ENCODE measurements around the gene PPP1R13B. TPM values are rescaled to one million over a fixed set of nuclear protein-coding genes. Genes with fewer than 3 reads are reported as not detected.
A peak's percentile ranks its signal among the peaks of the same experiment; 100 is the strongest.

Gene PPP1R13B
- total RNA-seq, 6 experiments from 2014 or later: 5.1 to 6.2 (median 5.5) TPM

DNA sequence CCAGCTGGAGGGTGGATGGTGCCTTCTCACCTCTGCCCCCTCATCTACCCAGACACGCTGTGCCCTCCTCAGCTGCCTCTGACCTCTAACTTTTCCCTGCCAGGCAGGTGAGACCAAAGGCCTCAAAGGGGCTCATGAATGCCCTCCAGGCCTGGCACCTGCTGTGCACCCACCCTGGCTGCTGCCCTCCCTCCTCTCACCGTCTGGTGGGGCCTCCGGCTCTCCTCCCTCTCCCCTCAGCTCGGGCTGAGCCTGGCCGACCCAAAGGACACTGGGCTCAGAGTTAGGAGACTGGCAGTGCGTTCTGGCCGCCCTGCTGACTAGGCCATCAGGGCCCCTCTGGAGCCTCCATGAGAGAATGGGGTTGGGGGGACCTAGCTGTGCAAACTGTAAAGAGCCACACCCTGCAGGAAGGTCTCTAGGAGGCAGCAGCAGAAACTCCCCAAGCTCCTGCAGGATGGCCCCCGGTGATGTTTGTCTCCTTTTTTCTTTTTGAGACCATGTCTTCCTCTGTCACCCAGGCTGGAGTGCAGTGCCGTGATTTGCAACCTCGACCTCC, 40.3 kb upstream of the PPP1R13B start:
- Mint-ChIP-seq H3K27me3 (ENCODE audit: insufficient read depth) (peaks cover 20% of the 10 kb centered on the region), H3K9me3 (no peaks in the 10 kb centered on the region)
- no peak for DNase-seq

DNA sequence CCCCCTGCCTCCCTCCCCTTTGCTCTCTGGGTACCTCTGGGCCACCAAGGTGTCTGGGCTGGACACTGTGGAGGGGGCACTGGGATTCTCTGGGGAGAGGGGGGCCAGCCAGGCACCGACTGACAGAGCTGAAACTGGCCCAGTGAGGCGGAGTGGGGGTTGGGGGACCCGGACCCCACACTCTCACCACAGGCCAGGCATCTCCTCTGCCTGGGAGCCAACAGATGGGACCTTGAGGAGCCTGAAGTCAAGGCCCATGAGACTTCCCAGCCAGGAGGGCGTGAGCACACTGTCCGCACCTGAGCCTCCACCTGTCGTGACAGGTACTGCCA, 39.8 kb upstream of the PPP1R13B start:
- TF ChIP-seq, protein P1, sequence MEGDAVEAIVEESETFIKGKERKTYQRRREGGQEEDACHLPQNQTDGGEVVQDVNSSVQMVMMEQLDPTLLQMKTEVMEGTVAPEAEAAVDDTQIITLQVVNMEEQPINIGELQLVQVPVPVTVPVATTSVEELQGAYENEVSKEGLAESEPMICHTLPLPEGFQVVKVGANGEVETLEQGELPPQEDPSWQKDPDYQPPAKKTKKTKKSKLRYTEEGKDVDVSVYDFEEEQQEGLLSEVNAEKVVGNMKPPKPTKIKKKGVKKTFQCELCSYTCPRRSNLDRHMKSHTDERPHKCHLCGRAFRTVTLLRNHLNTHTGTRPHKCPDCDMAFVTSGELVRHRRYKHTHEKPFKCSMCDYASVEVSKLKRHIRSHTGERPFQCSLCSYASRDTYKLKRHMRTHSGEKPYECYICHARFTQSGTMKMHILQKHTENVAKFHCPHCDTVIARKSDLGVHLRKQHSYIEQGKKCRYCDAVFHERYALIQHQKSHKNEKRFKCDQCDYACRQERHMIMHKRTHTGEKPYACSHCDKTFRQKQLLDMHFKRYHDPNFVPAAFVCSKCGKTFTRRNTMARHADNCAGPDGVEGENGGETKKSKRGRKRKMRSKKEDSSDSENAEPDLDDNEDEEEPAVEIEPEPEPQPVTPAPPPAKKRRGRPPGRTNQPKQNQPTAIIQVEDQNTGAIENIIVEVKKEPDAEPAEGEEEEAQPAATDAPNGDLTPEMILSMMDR (IDR thresholded peaks at IDR 0.05): no peak
- Mint-ChIP-seq H3K4me1 (ENCODE audit: low read depth) (no peaks in the 10 kb centered on the region), H3K27ac (no peak overlapping the region), H3K9me3 (no peaks in the 10 kb centered on the region), H3K27me3 (ENCODE audit: insufficient read depth) (peaks cover 23% of the 10 kb centered on the region), H3K4me3 (no peak overlapping the region), H3K36me3 (ENCODE audit: low read depth) (no peaks in the 10 kb centered on the region)
- no peak for DNase-seq

More for the DNA sequence above, 40.3 kb upstream of the PPP1R13B start:
- Mint-ChIP-seq H3K27ac (no peak overlapping the region), H3K36me3 (ENCODE audit: low read depth) (no peaks in the 10 kb centered on the region), H3K4me3 (no peak overlapping the region), H3K4me1 (ENCODE audit: low read depth) (no peaks in the 10 kb centered on the region)
- TF ChIP-seq, protein P1 (IDR thresholded peaks at IDR 0.05): no peak

DNA sequence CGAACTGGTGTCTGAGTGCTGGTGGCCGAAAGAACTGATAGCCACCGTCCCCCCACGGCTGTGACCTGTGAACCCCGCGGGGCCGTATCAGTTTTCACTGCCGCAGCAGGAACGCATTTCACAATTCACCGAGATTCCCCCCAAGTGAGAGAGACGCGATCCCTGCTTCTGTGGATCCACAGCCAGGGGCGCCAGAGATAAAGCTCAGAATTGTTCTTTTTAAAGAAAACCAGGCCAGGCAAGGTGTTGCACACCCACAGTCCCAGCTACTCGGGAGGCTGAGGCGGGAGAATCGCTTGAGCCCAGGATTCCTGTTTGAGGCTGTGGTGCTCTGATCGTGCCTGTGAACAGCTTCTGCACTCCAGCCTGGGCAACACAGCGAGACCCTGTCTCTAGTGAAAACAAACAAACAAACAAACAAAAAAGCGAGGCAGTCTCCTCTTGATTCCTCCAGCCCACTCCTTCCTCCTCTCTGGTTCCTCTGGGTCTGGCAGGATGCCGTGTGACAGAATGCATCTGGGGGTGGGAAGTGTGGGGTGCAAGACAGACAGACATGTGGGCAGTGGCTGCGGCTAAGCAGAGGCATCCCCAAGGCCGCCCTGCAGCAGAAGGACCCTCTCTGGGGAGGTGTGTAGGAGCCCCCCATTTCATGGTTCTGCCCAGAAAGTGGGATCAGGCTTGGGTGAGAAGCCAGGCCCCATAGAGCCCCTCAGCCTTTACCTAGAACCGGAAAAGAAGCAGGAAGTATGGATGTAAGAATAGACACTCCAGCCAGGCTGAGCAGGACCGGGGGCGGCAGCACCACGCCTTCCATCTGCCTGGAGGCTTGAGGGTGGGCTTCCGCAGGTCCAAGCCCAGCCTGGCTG, 39.2 kb upstream of the PPP1R13B start:
- DNase-seq: no peak
- no peaks in the 10 kb centered on the region for H3K36me3 Mint-ChIP-seq (ENCODE audit: low read depth)
- H3K4me3 Mint-ChIP-seq: no peak overlapping the region
- TF ChIP-seq, protein P1 (IDR thresholded peaks at IDR 0.05): peak; percentile 31; the same call in 1 of the 2 replicates
- no peak overlapping the region for H3K27ac Mint-ChIP-seq
- H3K4me1 Mint-ChIP-seq (ENCODE audit: low read depth): no peaks in the 10 kb centered on the region
- H3K27me3 Mint-ChIP-seq (ENCODE audit: insufficient read depth): peaks cover 25% of the 10 kb centered on the region
- no peaks in the 10 kb centered on the region for H3K9me3 Mint-ChIP-seq

DNA sequence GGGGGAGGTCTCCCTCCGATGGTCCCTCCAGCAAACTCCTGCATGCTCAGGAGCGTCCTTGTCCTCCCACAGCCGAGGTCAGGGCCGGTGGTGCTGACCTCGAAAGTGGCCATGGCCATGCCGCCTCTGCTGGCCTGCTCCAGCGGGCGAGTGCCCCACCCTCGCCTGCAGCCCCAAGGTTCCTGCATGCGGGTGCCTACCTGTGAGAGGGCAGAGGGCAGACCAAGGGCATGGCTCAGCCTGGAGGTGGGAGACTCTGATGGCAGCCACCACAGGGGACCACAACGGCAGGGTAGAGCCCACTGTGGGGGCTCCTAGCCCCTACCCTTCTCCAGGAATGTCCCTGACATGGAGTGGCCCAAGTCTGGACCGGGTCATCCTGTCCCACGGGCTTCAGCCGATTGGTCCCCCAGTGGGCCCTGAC, 38.1 kb upstream of the PPP1R13B start:
- no peak overlapping the region for H3K27ac Mint-ChIP-seq
- H3K36me3 Mint-ChIP-seq (ENCODE audit: low read depth): no peaks in the 10 kb centered on the region
- H3K4me3 Mint-ChIP-seq: no peak overlapping the region
- H3K4me1 Mint-ChIP-seq (ENCODE audit: low read depth): peaks cover 5% of the 10 kb centered on the region
- no peaks in the 10 kb centered on the region for H3K9me3 Mint-ChIP-seq
- no peak for DNase-seq
- TF ChIP-seq, protein P1 (IDR thresholded peaks at IDR 0.05): no peak
- peaks cover 25% of the 10 kb centered on the region for H3K27me3 Mint-ChIP-seq (ENCODE audit: insufficient read depth)

DNA sequence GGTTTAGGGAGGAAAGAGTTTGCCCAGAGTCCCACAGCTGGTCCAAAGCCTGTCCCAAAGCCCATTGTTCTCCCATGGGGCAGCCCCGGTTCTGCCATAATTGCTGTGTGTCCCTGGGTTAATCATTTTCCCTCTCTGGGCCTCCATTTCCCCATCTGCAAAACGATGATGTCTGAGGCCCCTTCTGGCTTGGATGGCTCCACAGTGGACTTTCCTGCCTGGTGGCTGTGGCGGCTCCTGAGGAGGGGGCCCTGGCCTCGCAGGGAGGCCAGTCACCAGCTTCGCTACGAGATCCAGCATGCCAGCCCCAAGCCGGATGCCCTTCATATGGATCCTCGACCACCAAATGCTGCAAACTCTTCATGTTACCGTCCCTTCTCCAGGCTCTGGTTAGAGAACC, 37.5 kb upstream of the PPP1R13B start:
- peaks cover 24% of the 10 kb centered on the region for H3K27me3 Mint-ChIP-seq (ENCODE audit: insufficient read depth)
- no peak for DNase-seq
- H3K4me3 Mint-ChIP-seq: no peak overlapping the region
- H3K4me1 Mint-ChIP-seq (ENCODE audit: low read depth): peaks cover 11% of the 10 kb centered on the region
- H3K36me3 Mint-ChIP-seq (ENCODE audit: low read depth): no peaks in the 10 kb centered on the region
- H3K9me3 Mint-ChIP-seq: no peaks in the 10 kb centered on the region
- no peak overlapping the region for H3K27ac Mint-ChIP-seq
- TF ChIP-seq, protein P1 (IDR thresholded peaks at IDR 0.05): no peak
